ENCODE results near the gene KRT15.

KRT15 gene

DNA sequence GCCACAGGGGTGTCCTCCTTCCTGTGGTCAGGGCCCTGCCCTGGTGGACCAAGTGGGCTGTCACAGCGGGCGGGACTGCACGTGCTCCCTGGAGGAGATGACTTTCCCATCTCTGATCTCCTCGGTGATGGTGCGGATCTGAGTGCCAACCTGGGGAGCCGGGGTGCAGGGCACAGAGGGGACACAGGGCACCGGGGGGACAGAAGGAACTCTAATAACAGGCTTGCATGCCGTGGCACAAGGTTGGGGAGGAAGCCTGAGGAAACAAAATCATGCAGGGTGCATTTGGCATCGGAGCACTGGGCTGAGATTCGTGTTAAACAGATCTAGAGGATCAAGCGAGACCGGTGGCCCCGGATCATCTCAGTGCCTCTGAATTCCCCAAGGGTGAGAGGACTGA lies 32.4 kb downstream of the KRT15 start:
- no peaks in the 10 kb centered on the region for H3F3A ChIP-seq (ENCODE audit: low read depth)
- H3K79me2 ChIP-seq (ENCODE audit: insufficient read depth, low read length) = no peaks in the 10 kb centered on the region
- no peak overlapping the region for H3K4me2 ChIP-seq (ENCODE audit: low read depth, low read length, poor library complexity, severe bottlenecking)
- no peaks in the 10 kb centered on the region for H4K20me1 ChIP-seq (ENCODE audit: insufficient read depth, low read length, poor library complexity, severe bottlenecking)
- no peak overlapping the region for H3K9ac ChIP-seq (ENCODE audit: low read depth, low read length, poor library complexity, severe bottlenecking)
- H3K36me3 ChIP-seq (ENCODE audit: insufficient read depth, low read length) = no peaks in the 10 kb centered on the region
- H3K9me3 ChIP-seq (ENCODE audit: insufficient read depth, low read depth, low read length) = no peaks in the 10 kb centered on the region
- no peaks in the 10 kb centered on the region for H3K9me2 ChIP-seq (replicated peaks; ENCODE audit: low read depth, low read length)
- no peak overlapping the region for H3K4me3 ChIP-seq (ENCODE audit: low read length, poor library complexity, severe bottlenecking)
- peaks cover 6% of the 10 kb centered on the region for H3K4me1 ChIP-seq (ENCODE audit: insufficient read depth, low read length, poor library complexity, severe bottlenecking)
- TF ChIP-seq, protein P1, sequence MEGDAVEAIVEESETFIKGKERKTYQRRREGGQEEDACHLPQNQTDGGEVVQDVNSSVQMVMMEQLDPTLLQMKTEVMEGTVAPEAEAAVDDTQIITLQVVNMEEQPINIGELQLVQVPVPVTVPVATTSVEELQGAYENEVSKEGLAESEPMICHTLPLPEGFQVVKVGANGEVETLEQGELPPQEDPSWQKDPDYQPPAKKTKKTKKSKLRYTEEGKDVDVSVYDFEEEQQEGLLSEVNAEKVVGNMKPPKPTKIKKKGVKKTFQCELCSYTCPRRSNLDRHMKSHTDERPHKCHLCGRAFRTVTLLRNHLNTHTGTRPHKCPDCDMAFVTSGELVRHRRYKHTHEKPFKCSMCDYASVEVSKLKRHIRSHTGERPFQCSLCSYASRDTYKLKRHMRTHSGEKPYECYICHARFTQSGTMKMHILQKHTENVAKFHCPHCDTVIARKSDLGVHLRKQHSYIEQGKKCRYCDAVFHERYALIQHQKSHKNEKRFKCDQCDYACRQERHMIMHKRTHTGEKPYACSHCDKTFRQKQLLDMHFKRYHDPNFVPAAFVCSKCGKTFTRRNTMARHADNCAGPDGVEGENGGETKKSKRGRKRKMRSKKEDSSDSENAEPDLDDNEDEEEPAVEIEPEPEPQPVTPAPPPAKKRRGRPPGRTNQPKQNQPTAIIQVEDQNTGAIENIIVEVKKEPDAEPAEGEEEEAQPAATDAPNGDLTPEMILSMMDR (conservative IDR thresholded peaks at IDR 0.05; ENCODE audit: low read length) = no peak
- no peak for TF ChIP-seq EZH2phosphoT487 (IDR thresholded peaks at IDR 0.05; ENCODE audit: borderline replicate concordance)
- no peak overlapping the region for H2AFZ ChIP-seq (ENCODE audit: low read length)
- no peaks in the 10 kb centered on the region for H3K27me3 ChIP-seq (ENCODE audit: insufficient read depth, low read length, poor library complexity, severe bottlenecking)

DNA sequence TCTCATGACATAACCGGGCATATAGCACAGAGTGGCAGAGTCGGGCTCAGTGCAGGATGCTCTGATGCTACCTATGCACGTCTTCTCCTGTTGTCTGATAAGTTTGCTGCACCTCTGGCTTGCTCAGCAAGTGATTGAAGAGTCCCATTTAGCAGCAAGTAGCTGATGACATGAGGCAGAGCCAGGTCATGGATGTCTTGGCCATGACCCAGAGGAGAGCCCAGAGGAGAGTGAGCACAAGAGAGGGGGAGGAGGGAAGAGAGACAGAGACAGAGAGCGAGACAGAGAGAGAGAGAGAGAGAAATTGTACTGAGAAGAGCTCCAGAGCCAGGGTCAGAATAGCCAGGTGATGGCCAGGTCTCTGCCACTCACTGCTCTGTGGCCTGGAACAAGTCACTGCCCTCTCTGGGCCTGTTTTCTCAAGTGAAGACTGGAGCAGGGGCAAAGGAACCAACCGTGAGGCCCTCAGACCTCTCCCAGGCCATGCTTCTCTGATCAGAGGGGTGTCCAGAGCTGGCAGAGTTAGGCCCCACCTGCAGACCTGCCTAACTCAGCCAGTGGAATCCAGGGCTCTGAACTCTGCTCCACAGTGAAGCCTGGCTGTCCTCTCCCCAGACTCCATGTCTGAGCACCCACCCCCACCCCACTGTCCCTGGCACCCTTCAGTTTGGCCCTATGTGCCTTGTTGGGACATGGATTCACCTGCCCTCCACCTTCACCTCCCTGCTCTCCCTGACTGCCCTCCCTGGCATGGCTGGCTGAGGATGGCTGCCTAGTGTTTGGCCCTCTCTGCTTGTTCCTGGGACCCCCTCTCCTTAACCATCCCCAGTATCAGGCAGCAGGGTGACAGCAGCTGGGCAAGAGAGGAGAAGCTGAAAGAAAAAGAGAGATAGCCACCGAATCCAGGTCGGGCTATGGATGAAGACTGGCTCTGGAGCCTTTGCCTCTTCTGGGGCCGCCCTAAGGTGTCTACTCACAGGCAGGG lies 33.5 kb downstream of the KRT15 start:
- no peak overlapping the region for H3K4me2 ChIP-seq (ENCODE audit: low read depth, low read length, poor library complexity, severe bottlenecking)
- no peak overlapping the region for H3K4me3 ChIP-seq (ENCODE audit: low read length, poor library complexity, severe bottlenecking)
- H3K9me2 ChIP-seq (replicated peaks; ENCODE audit: low read depth, low read length) = no peaks in the 10 kb centered on the region

DNA sequence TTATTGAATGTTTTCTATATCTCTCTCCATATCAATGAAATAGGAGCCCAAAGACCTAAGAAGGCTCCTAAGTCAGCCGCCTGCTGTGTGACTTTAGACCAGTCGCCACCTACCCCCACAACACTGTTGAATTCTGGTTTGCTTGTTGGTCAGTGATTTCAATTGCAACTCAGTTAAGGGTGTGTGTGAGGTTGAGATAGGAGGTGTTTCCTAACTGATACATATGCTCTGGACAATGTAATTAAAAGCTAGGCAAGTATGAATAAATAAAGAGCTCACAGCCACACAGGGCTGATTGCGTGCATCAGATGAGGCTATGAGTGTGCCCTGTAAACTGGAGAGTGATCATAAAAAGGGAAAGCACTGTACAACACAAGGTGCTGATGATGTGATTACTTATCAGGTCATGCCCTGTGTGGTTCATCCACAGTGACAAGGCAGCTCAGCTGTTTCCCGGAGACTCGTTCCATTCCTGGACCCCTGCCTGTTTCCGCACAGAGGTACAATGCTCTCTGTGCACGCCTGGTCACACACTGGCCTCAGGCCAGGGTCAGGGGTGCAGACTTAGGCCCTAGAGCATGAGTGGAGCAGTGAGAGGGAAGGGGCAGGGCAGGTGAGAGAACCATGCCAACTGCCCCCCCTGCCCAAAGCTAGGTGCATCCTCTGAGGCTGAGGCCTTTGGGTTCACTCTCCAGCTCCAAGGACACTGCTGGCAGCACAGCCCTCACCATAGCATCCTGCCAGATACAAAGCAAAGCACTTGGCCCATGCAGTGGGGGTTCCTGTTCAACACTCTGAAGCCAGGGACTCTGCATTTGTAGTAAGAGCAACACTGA lies 34.5 kb downstream of the KRT15 start:
- Histone ChIP-seq H3F3A (ENCODE audit: low read depth) (no peaks in the 10 kb centered on the region), H3K9ac (ENCODE audit: low read depth, low read length, poor library complexity, severe bottlenecking) (no peak overlapping the region), H3K4me1 (ENCODE audit: insufficient read depth, low read length, poor library complexity, severe bottlenecking) (no peaks in the 10 kb centered on the region), H3K79me2 (ENCODE audit: insufficient read depth, low read length) (no peaks in the 10 kb centered on the region), H3K36me3 (ENCODE audit: insufficient read depth, low read length) (no peaks in the 10 kb centered on the region), H2AFZ (ENCODE audit: low read length) (no peak overlapping the region), H3K9me3 (ENCODE audit: insufficient read depth, low read depth, low read length) (no peaks in the 10 kb centered on the region), H3K27me3 (ENCODE audit: insufficient read depth, low read length, poor library complexity, severe bottlenecking) (no peaks in the 10 kb centered on the region), H4K20me1 (ENCODE audit: insufficient read depth, low read length, poor library complexity, severe bottlenecking) (no peaks in the 10 kb centered on the region), H3K9me2 (replicated peaks; ENCODE audit: low read depth, low read length) (no peaks in the 10 kb centered on the region), H3K4me2 (ENCODE audit: low read depth, low read length, poor library complexity, severe bottlenecking) (no peak overlapping the region), H3K4me3 (ENCODE audit: low read length, poor library complexity, severe bottlenecking) (no peak overlapping the region)
- TF ChIP-seq, protein P1 (conservative IDR thresholded peaks at IDR 0.05; ENCODE audit: low read length) = no peak

More for the DNA sequence above, 33.5 kb downstream of the KRT15 start:
- H2AFZ ChIP-seq (ENCODE audit: low read length) = no peak overlapping the region
- H3F3A ChIP-seq (ENCODE audit: low read depth) = no peaks in the 10 kb centered on the region
- H3K79me2 ChIP-seq (ENCODE audit: insufficient read depth, low read length) = no peaks in the 10 kb centered on the region
- H3K36me3 ChIP-seq (ENCODE audit: insufficient read depth, low read length) = no peaks in the 10 kb centered on the region
- no peak overlapping the region for H3K9ac ChIP-seq (ENCODE audit: low read depth, low read length, poor library complexity, severe bottlenecking)
- no peaks in the 10 kb centered on the region for H3K9me3 ChIP-seq (ENCODE audit: insufficient read depth, low read depth, low read length)
- H4K20me1 ChIP-seq (ENCODE audit: insufficient read depth, low read length, poor library complexity, severe bottlenecking) = no peaks in the 10 kb centered on the region
- H3K4me1 ChIP-seq (ENCODE audit: insufficient read depth, low read length, poor library complexity, severe bottlenecking) = peaks cover 3% of the 10 kb centered on the region
- no peak for TF ChIP-seq EZH2phosphoT487 (IDR thresholded peaks at IDR 0.05; ENCODE audit: borderline replicate concordance)
- TF ChIP-seq, protein P1 (conservative IDR thresholded peaks at IDR 0.05; ENCODE audit: low read length) = no peak
- no peaks in the 10 kb centered on the region for H3K27me3 ChIP-seq (ENCODE audit: insufficient read depth, low read length, poor library complexity, severe bottlenecking)

Measured in Loucy (cell line).